NCI-H2029 (cell line): Measurements from ENCODE around the gene RPL18.
A peak's percentile ranks its signal among the peaks of the same experiment; 100 is the strongest.
"Not testable (repeated sequence)": the region's sequence is repeated elsewhere in the genome, so short reads cannot be mapped to it uniquely, and the experiment has no call there.

ENCODE experiments used
- DNase-seq: peaks from one replicate; lab custom pipeline; 2025; lab: John Stamatoyannopoulos, UW

Gene RPL18

GRCh38 chr19:48644839-48645619 lies 26.1 kb upstream of the RPL18 start:
- DNase-seq = peak; percentile 67

- DNase-seq = no peak
These were observed 25.4 kb upstream of the RPL18 start for GRCh38 chr19:48644355-48644754.

DNA sequence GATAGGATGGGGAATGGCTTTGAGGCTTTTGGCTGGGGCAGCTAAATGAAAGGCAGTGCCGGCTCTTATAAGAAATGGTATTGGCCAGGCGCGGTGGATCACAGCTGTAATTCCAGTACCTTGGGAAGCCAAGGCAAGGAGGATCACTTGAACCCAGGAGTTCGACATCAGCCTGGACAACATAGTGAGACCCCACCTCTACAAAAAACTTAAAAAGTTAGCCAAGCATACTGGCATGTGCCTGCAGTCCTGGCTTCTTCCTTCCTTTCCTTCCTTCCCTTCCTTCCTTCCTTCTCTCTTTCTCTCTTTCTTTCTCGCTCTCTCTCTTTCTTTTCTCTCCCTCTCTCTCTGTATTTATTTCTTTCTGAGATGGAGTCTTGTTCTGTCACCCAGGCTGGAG lies 23.9 kb upstream of the RPL18 start:
- no peak for DNase-seq

GRCh38 chr19:48641850-48642249 lies 22.9 kb upstream of the RPL18 start:
- no peak for DNase-seq

- no peak for DNase-seq
These were observed 20.8 kb upstream of the RPL18 start for GRCh38 chr19:48639483-48640375.

GRCh38 chr19:48638831-48639381 lies 19.9 kb upstream of the RPL18 start:
- no peak for DNase-seq

GRCh38 chr19:48637948-48638830 lies 19.2 kb upstream of the RPL18 start:
- DNase-seq = peak; percentile 97

DNA sequence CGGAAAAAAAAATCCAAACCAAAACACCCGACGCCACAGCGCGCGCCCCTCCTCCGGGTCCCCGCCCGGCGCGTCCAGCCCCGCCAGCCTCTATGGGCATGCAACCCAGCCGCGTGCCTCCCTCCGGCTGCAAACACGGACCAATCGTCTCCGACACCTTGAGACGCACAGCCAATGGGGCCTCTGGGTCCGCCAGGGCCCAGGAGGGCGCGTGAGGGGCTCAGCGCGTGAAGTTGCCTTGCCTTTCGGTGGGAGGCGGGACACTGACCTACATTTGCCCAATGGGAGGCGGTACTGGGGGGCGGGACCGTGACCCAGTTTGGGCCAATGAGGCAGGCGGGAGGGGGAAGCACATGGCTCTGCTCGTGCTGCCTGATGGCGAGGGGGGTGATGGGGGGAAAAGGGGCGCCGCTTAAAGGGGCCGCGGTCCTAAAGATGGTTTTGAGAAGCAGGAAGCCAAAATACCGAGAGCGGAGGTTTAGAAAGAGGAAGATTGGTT lies 18.5 kb upstream of the RPL18 start:
- peak; percentile 99 for DNase-seq

DNA sequence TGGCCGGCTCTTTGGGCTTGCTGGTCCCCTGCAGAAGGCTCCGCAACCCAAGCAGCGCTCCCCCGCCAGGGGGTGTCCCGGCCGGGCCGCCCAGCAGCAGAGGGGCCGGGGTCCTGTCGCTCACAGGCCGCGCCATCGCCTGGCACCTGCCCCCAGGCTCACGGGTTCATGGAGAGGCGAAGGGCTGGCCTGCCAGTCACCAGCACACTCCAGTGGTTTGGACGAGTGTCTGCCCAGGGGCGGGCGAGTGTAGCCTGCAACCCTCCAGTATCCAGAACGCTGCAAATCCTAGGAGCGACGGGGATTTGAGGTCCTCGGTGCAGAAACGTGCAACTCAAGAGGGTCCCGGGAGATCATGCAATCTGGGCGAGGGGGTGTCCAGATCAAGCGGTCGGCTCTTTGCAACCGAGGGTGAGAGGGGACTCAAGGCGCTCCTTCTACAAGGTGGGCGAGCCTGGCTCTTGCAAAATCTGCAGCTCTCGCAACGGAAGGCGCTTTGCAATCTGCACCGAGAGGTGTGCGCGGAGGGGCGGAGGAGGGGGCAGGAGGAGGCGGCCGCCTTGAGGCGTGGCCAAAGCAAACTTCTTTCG lies 18.0 kb upstream of the RPL18 start, which contains the start of gene DBP:
DBP (minus strand) TSS at position 521 of the 590 bp plus-strand sequence; CDS start at position 136, 385 bp downstream.
- peak; percentile 57 for DNase-seq

- peak; percentile 22 for DNase-seq
These were observed 17.2 kb upstream of the RPL18 start for GRCh38 chr19:48635966-48636858.

DNA sequence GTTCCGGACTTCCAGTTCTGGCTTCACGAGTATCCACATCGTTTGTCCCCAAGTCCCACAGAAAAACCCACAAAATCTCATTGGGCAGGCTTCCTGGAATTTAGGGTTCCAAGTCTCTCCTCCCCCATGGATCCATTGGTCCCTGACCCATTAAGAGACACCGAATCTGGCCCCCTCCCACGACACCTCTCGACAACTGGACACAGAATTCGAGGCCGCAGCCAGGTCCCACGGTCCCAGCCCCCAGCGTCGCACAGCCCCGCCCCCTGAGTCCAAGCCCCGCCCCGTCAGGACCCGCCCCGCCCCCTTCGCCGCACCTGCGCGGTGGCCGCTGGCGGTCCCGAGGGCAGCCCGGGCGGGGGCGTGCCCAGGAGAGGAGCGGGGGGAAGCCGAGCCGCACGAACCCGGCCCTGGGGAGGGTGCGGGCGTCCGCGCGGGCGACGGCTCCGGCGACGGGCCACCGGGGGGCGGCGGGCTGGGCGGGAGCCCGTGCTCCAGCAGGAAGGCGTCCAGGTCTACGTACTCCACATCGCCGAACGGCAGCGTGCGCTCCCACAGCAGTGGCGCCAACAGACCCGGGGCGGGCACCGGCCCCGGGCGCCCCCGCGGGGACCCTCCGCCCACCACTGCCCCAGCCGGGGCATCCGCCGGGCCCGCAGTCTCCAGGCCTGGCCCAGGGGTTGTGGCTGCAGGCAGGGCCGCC lies 16.4 kb upstream of the RPL18 start:
- peak; percentile 62 for DNase-seq

- DNase-seq = peak; percentile 98
These were observed 15.7 kb upstream of the RPL18 start for GRCh38 chr19:48634424-48635262.

DNA sequence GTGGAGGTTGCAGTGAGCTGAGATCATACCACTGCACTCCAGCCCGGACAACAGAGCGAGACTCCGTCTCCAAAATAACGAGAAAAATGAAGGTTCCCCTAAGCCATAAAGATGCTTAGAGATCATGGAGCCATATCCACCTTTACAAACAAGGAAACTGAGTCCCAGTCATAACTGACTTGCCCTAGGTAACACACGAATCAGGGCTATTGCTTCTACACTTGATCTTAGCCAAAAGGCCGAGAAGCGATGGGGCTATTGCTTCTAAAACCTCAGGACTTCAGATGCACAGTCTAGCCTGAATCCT lies 15.0 kb upstream of the RPL18 start:
- no peak for DNase-seq

DNA sequence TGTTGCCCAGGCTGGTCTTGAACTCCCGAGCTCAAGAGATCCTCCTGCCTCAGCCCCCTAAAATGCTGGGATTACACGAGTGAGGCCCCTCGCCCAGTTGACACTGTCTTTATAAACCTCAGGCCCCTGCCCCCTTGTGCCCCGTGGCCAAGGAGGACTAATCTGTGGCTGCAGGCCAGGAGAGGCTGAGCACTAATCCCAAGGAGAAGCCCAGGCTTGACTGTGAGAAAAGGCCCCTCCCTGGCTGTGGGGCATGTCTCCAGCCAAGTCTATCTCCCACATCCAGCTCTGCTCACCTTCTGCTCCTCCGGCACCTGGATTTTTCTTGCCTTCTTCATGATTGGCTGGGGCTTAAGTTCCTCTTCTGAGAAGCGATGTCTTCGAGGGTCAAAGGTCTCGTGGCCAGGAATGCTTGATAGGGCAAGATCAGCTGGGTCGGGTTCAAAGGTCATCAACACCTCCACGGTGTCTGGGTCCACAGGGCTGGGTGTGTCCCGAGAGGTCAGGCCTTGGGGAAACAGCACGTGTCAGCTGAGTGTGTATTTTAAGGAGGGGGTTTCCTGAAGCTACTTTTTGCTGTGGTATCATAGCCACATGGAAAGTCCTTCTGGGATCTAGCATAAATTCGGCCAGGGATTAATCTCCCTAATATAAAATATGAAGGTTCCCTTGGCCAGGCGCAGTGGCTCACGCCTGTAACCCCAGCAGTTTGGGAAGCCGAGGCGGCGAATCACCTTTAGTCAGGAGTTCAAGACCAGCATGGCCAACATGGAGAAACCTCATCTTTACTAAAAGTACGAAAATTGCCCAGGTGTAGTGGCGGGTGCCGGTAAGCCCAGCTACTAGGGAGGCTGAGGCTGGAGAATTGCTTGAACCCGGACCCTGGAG lies 14.4 kb upstream of the RPL18 start:
- no peak for DNase-seq

DNA sequence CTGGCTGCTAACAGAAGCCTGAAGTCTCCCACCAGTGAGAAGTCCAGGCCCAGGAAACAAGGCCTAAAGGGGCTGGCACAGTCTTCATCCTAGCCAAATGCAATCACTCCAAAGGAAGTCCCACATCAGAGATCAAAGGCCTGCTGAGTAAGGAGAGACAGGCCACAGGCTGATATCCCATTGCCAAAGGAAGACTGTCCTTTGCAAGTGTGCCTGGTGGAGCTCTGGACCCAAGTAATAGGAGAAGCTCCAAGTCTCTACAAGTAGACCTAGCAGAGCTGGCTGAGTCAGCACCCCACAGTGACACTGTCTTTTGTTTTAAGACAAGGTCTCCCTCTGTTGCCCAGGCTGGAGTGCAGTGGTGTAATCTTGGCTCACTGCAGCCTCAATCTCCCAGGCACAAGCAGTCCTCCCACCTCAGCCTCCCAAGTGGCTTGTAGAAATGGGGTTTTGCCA lies 13.7 kb upstream of the RPL18 start:
- no peak for DNase-seq

GRCh38 chr19:48632286-48632685 lies 13.3 kb upstream of the RPL18 start:
- DNase-seq = not testable (repeated sequence)

DNA sequence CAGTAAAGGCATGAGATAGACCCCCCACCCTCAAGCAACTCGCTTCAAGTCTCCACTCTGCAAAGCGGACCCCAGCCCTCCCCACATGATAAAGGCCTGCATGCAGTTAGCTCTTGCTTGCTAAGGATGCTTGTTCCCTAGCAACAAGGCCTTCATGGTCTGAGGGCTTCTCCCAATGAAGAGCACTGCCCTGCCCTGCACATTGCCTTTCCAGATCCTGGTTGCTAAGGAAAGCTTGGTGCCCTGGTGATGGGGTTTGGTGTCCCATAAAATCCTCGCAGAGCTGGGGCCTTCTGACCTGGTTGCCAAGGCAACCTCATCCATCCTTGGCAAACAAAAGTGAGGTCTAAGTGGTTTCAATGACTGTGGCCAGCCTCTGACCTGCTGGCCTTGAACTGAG lies 12.2 kb upstream of the RPL18 start:
- DNase-seq = no peak
